H9 (cell line): Measurements from ENCODE around the gene MAPK6. TPM values are rescaled to one million over a fixed set of nuclear protein-coding genes. Genes with fewer than 3 reads are reported as not detected.

ENCODE experiments used
- DNase-seq: peaks from one replicate; pipeline ENCODE4 v3.0.0-alpha.2; 2017
- H2AFZ ChIP-seq: one replicate; pipeline ENCODE4 v1.6.1; 2013; ENCODE audit warnings: mild to moderate bottlenecking, low read length, control low read depth, moderate library complexity
- H2AK5ac ChIP-seq: 2 replicates; pipeline ENCODE4 v1.6.1; 2013; ENCODE audit warnings: low read length, control low read depth, mixed read lengths; ENCODE audit not compliant: insufficient read length
- H2BK120ac ChIP-seq: one replicate; pipeline ENCODE4 v1.6.1; 2013; ENCODE audit warnings: low read depth, mild to moderate bottlenecking, low read length, control low read depth, inconsistent platforms; ENCODE audit not compliant: poor library complexity, severe bottlenecking
- H2BK12ac ChIP-seq: 2 replicates; pipeline ENCODE4 v1.6.1; 2013; ENCODE audit warnings: low read length, control low read depth, mixed read lengths, low read depth; ENCODE audit not compliant: insufficient read length
- H2BK15ac ChIP-seq: 2 replicates; pipeline ENCODE4 v1.6.1; 2013; ENCODE audit warnings: low read depth, low read length, control low read depth
- H2BK20ac ChIP-seq: one replicate; pipeline ENCODE4 v1.6.1; 2013; ENCODE audit warnings: low read depth, mild to moderate bottlenecking, low read length, control low read depth, inconsistent platforms; ENCODE audit not compliant: poor library complexity, severe bottlenecking
- H2BK5ac ChIP-seq: 2 replicates; pipeline ENCODE4 v1.6.1; 2013; ENCODE audit warnings: low read length, control low read depth, mixed read lengths; ENCODE audit not compliant: insufficient read length
- H3K14ac ChIP-seq: 2 replicates; pipeline ENCODE4 v1.6.1; 2013; ENCODE audit warnings: low read length, control low read depth; ENCODE audit not compliant: insufficient read depth
- H3K18ac ChIP-seq: 2 replicates; pipeline ENCODE4 v1.6.1; 2013; ENCODE audit warnings: low read depth, mild to moderate bottlenecking, mixed read lengths, low read length, control low read depth; ENCODE audit not compliant: insufficient read length
- H3K23ac ChIP-seq: 2 replicates; pipeline ENCODE4 v1.6.1; 2013; ENCODE audit warnings: low read length, control low read depth, mixed read lengths, low read depth; ENCODE audit not compliant: insufficient read length
- H3K23me2 ChIP-seq: 2 replicates; pipeline ENCODE4 v1.6.1; 2013; ENCODE audit warnings: low read depth, mild to moderate bottlenecking, mixed read lengths, low read length, control low read depth; ENCODE audit not compliant: insufficient read length, poor library complexity, severe bottlenecking
- H3K27ac ChIP-seq: 2 replicates; pipeline ENCODE4 v1.5.1; 2013; ENCODE audit warnings: low read length, control low read depth, mixed read lengths, low read depth; ENCODE audit not compliant: insufficient read length
- H3K27me3 ChIP-seq: 2 replicates; pipeline ENCODE4 v1.6.1; 2013; ENCODE audit warnings: low read length, control low read depth, inconsistent platforms; ENCODE audit not compliant: insufficient read depth
- H3K4ac ChIP-seq: 2 replicates; pipeline ENCODE4 v1.6.1; 2013; ENCODE audit warnings: low read depth, mild to moderate bottlenecking, control low read depth, inconsistent platforms, low read length, moderate library complexity
- H3K4me1 ChIP-seq: 2 replicates; pipeline ENCODE4 v1.6.1; 2013; ENCODE audit warnings: low read length, control low read depth, inconsistent platforms; ENCODE audit not compliant: insufficient read depth
- H3K4me2 ChIP-seq: 2 replicates; pipeline ENCODE4 v1.6.1; 2013; ENCODE audit warnings: low read length, control low read depth, mixed read lengths; ENCODE audit not compliant: insufficient read length, insufficient read depth
- H3K56ac ChIP-seq: 2 replicates; pipeline ENCODE4 v1.6.1; 2013; ENCODE audit warnings: low read depth, mild to moderate bottlenecking, mixed read lengths, low read length, control low read depth; ENCODE audit not compliant: insufficient read length
- H3K79me1 ChIP-seq: 2 replicates; pipeline ENCODE4 v1.6.1; 2013; ENCODE audit warnings: low read depth, mild to moderate bottlenecking, moderate library complexity, low read length, control low read depth, inconsistent platforms; ENCODE audit not compliant: insufficient read depth, poor library complexity, severe bottlenecking
- H3K79me2 ChIP-seq: 2 replicates; pipeline ENCODE4 v1.6.1; 2013; ENCODE audit warnings: low read length, control low read depth, inconsistent platforms; ENCODE audit not compliant: insufficient read depth
- H3K9ac ChIP-seq: 2 replicates; pipeline ENCODE4 v1.6.1; 2013; ENCODE audit warnings: low read length, control low read depth, mixed read lengths; ENCODE audit not compliant: insufficient read length; ENCODE audit errors: extremely low read depth
- H3K9me3 ChIP-seq: one replicate; pipeline ENCODE4 v1.6.1; 2013; ENCODE audit warnings: low read depth, low read length, inconsistent platforms; ENCODE audit not compliant: control insufficient read depth
- H3T11ph ChIP-seq: one replicate; pipeline ENCODE4 v1.6.1; 2013; ENCODE audit warnings: mild to moderate bottlenecking, low read length, control low read depth, inconsistent platforms
- H4K20me1 ChIP-seq: one replicate; pipeline ENCODE4 v1.6.1; 2013; ENCODE audit not compliant: control insufficient read depth, insufficient read length, insufficient read depth
- H4K5ac ChIP-seq: 2 replicates; pipeline ENCODE4 v1.6.1; 2013; ENCODE audit warnings: low read depth, mild to moderate bottlenecking, mixed read lengths, low read length, control low read depth; ENCODE audit not compliant: insufficient read length
- H4K8ac ChIP-seq: replicated peaks from 2 replicates; pipeline ENCODE4 v1.6.1; 2013; ENCODE audit warnings: low read length, control low read depth, mixed read lengths, low read depth; ENCODE audit not compliant: insufficient read length
- H4K91ac ChIP-seq: 2 replicates; pipeline ENCODE4 v1.6.1; 2013; ENCODE audit warnings: low read depth, mild to moderate bottlenecking, moderate library complexity, mixed read lengths, low read length, control low read depth; ENCODE audit not compliant: insufficient read length
- H3K27ac Mint-ChIP-seq, 3 experiments: 2 replicates in 2 of 3; 3 replicates in 1 of 3; pipeline ENCODE4 v1.8.0; 2020 to 2021; ENCODE audit warnings: mixed read lengths in 3 of 3, mild to moderate bottlenecking in 1 of 3, moderate library complexity in 1 of 3
- H3K27me3 Mint-ChIP-seq: 2 replicates; pipeline ENCODE4 v1.8.0; 2021; ENCODE audit warnings: low read depth, mild to moderate bottlenecking, moderate library complexity, mixed read lengths
- H3K36me3 Mint-ChIP-seq, 3 experiments: 2 replicates in 2 of 3; 3 replicates in 1 of 3; pipeline ENCODE4 v1.8.0; 2020 to 2021; ENCODE audit warnings: low read depth in 3 of 3, mixed read lengths in 3 of 3; ENCODE audit not compliant: insufficient read depth in 1 of 3
- H3K4me1 Mint-ChIP-seq, 2 experiments: 2 replicates each; pipeline ENCODE4 v1.8.0; 2020; ENCODE audit warnings: mixed read lengths in 2 of 2
- H3K4me3 Mint-ChIP-seq, 2 experiments: 2 replicates in 1 of 2; 3 replicates in 1 of 2; pipeline ENCODE4 v1.8.0; 2020 to 2021; ENCODE audit warnings: mild to moderate bottlenecking in 2 of 2, mixed read lengths in 2 of 2, moderate library complexity in 1 of 2
- H3K9me3 Mint-ChIP-seq, 2 experiments: 2 replicates in 1 of 2; 3 replicates in 1 of 2; pipeline ENCODE4 v1.8.0; 2020; ENCODE audit warnings: mild to moderate bottlenecking in 2 of 2, mixed read lengths in 2 of 2, moderate library complexity in 1 of 2
- CTCF ChIP-seq: fragments of 200-600 bp; sonication (generic); conservative IDR thresholded peaks from 3 replicates; pipeline ENCODE4 v1.8.0; 2021; ENCODE audit warnings: antibody characterized with exemption, mild to moderate bottlenecking
- WGBS: extraction: QIAGEN DNeasy Blood & Tissue Kit; methylation state at CpG from one replicate; pipeline ENCODE4 v1.1.7; 2013; ENCODE audit warnings: missing lambda C conversion rate, low lambda C conversion rate, mixed read lengths; ENCODE audit not compliant: insufficient read length; ENCODE audit errors: extremely low coverage; 5-methylcytosine and 5-hydroxymethylcytosine counted together
- total RNA-seq: library from RNA; stranded (reverse); gene quantifications from 2 replicates; pipeline ENCODE4 v1.2.1, GENCODE V29; 2021

MAPK6 gene
- total RNA-seq, 1 experiment from 2014 or later: 88.6 TPM

- no peak overlapping the region for H3K23ac ChIP-seq
- TF ChIP-seq CTCF: no peak
- no peaks in the 10 kb centered on the region for H3K27me3 ChIP-seq
- no peaks in the 10 kb centered on the region for H4K20me1 ChIP-seq
- Mint-ChIP-seq H3K36me3 (peaks cover 0 to 10% (median 0%) of the 10 kb centered on the region in 3 experiments; a peak in 4 of 7 replicates), H3K9me3 (peaks cover 4 to 5% of the 10 kb centered on the region in 2 experiments; a peak in 2 of 5 replicates), H3K27ac (no peak overlapping the region), H3K27me3 (peaks cover 1% of the 10 kb centered on the region; the same call in 1 of the 2 replicates), H3K4me3 (no peak overlapping the region), H3K4me1 (peaks cover 25 to 35% of the 10 kb centered on the region in 2 experiments)
- H2BK120ac ChIP-seq: no peak overlapping the region
- no peak overlapping the region for H2AFZ ChIP-seq
- H2AK5ac ChIP-seq: no peak overlapping the region
- no peak overlapping the region for H2BK15ac ChIP-seq
- H3K14ac ChIP-seq: no peak overlapping the region
- H3K4me2 ChIP-seq: no peak overlapping the region
- H3K9me3 ChIP-seq: no peaks in the 10 kb centered on the region
- no peak overlapping the region for H3K9ac ChIP-seq
- no peaks in the 10 kb centered on the region for H3K4me1 ChIP-seq
- no peaks in the 10 kb centered on the region for H3K79me1 ChIP-seq
- no peak for DNase-seq
- no peak overlapping the region for H2BK20ac ChIP-seq
- no peak overlapping the region for H4K8ac ChIP-seq
- H2BK5ac ChIP-seq: no peak overlapping the region
- H3T11ph ChIP-seq: no peak overlapping the region
- no peak overlapping the region for H3K56ac ChIP-seq
- no peak overlapping the region for H2BK12ac ChIP-seq
- H3K79me2 ChIP-seq: peaks cover 8% of the 10 kb centered on the region; the same call in 1 of the 2 replicates
- no peak overlapping the region for H3K18ac ChIP-seq
- no peak overlapping the region for H3K27ac ChIP-seq
- H4K91ac ChIP-seq: no peak overlapping the region
- H3K23me2 ChIP-seq: peaks cover 6% of the 10 kb centered on the region
- no peak overlapping the region for H4K5ac ChIP-seq
- no CpG with 5 or more reads among the region's 2 CpGs for WGBS
- no peak overlapping the region for H3K4ac ChIP-seq
Measured at GRCh38 chr15:52016316-52016715, 2.7 kb upstream of the MAPK6 start.
